Stimulated activated CD8-positive, alpha-beta memory T cell treated with anti-CD3 and anti-CD28 coated beads, Interleukin-15, amount 100 ng/mL, for 4 hours (primary cell): ENCODE measurements around the gene ISL2.

ENCODE experiments used
- DNase-seq, 2 donors: peaks; one replicate each; pipeline ENCODE4 v3.0.0-alpha.2; 2020; ENCODE audit warnings: low read depth in 2 of 2

ISL2 gene

DNA sequence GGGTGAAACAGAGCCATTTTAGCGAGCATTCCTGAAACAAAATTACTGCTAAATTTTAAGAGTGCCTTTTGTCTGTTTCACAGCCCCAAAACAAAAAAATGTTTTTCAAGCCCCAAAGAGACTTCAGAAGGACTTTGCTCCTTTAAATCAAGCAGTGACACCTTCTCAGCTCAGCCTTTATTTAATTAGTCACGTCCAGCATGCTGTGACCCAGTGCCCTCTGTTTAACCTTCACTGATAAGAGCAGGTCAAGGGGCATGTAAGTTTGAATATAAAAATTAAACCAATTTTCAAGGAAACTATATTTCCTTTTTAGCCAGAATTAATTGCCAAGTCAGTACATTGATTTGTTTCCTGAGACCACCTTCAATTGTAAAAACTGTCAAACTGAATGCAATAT lies 40.6 kb downstream of the ISL2 start:
- no peak for DNase-seq

DNA sequence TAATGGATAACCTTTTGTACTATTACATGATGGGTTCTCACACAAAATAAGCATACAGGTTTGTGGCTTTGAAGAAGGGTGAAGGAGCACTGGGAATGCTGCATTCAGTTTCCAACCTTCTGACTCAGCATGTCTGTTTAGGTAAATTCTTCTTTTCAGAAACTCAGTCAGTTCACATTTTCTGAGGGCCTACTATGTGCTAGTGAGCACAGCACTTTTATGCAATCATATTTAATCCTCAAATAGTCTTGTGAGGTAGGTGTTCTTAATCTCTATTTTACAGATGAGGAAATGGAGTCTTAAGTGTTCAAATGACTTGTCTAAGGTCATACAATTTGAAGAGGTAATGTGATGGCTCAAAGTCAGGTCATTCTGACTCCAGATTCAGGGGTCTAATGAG lies 41.2 kb downstream of the ISL2 start:
- DNase-seq: no peak

DNA sequence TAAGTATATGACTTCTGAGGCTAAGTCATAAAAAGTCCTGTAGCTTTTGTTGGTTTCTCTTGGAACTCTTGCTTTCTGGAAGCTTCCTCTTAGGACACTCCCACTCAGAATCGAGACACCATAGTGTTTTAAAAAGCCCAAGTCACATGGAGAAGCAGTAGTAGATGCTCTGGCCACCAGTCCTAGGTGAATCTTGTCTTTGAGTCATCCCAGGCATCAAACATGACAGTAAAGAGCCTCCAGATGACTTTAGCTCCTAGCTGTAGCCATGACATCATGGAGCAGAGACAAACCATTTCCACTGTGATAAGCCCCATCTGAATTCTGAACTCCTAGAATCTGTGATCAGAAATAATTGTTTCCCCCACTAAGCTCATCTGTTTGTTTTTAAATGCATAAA lies 42.1 kb downstream of the ISL2 start:
- DNase-seq: no peak

DNA sequence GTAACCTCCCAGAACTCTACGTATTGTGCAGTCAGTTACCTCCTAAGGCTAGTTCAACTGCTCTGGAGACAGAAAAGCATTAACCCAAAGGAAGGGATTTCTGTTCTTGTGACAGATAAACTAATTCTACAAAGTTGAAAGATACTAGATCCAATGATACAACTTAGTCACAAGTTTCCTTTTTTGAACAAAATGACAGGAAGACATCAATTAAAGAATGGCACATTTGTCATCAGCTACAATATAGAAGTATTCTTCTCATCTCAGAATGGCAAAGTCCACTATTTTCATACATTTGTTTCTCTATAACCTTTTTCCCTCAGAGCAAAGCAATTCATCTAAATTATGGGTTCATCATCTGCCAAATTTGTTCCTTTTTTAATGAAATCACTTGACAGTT lies 43.7 kb downstream of the ISL2 start:
- no peak for DNase-seq

DNA sequence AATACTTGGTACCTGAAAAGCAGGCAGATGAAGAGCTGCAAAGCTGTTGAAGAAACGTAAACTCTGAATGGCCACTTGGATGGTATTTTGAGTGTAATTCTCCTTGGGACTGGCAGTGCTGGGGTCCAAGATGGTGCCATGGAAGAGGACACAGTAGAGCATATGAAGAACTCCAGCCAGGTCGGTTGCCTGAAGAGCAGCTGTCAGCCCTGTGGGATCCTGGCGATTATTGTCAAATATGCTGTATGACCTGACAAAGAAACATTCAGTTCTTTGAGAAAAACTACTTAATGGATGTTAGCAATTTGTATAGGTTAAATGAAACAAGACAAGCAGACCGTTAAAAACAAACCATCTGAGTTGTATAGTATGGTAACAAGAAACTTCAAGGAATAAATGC lies 44.8 kb downstream of the ISL2 start:
- no peak for DNase-seq

DNA sequence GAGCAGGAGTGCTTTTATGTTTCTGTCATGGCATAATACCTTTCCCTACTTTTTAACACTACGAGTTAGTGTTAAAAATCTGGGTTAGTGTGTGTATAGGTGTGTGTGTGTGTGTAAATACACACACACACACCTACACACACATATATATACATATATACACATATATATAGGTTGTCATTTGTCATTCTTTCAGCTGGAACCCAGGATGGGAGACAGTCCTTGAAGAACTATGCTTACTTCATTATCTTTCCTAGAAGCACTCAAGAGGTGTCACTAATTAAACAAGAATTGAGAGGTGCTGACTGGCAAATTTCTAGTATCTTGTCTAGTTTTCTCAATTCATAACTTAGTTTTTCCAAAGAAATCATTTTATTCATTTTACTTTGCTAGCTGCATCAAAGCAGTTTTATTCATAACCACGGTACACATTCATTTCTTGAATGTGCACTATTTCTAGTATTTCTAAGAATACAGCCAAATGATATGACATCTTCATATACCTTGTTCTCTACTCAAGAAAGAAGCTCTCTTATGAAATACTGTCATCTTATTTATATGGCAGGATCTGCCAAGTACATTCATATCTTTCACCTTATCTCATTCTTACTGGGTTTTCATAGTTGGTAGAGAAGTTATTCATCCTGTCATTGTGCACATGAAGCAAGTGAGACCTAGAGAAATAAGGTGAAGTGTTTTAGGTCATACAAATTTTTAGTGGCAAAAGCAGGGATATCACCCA lies 46.6 kb downstream of the ISL2 start:
- DNase-seq: no peak

DNA sequence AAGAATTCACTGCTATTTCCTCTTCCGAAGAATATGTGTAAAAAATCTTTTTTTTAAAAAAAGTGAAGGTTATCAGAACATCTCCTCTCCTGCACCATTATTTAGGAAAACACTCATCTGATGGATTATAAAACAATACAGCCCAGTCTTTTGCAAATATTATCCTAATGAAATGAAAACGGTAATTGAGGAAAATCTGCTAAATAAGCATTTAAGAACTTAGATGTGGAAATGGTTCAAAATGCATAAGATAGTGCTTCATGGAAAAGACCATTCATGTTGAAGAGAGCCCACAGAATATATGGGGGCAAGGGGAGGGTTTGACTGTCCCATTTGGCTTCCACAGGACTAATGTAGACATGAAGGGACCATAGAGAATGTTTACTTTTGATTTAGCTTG lies 47.8 kb downstream of the ISL2 start:
- DNase-seq: no peak

DNA sequence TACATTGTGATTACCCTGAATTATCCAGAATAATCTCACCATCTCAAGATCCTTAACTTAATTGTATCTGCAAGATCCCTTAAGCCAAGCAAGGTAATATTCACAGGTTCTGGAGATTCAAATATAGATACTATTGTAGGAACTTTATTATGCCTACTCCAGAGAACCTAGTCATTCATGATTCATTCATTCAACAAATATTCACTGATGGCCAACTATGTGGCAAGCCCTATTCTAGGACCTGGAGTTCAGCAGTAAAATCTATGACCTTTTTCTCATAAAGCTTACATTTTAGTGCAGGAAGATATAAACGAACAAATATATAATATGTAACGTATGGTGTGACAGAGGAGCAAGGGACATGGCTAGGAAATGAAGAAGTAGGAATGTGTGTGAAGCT lies 49.6 kb downstream of the ISL2 start:
- DNase-seq: no peak

DNA sequence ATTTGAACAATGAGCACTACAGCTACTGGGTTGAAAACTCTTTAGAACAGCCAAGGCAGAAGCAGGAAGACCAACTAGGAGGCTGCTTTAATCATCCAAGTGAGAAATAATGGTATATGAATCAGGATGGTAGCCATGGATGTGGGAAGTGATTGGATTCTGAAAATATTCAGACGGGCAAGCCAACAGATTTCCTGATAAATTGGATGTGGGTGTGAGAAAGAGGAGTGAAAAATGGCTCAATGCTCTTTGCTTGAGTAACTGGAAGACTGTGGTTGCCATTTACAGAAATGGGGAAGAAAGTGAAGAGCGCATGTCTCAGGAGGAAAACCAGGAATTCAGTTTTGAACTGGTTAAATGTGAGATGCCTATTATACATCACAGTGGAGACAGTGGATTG lies 50.4 kb downstream of the ISL2 start:
- DNase-seq: no peak

DNA sequence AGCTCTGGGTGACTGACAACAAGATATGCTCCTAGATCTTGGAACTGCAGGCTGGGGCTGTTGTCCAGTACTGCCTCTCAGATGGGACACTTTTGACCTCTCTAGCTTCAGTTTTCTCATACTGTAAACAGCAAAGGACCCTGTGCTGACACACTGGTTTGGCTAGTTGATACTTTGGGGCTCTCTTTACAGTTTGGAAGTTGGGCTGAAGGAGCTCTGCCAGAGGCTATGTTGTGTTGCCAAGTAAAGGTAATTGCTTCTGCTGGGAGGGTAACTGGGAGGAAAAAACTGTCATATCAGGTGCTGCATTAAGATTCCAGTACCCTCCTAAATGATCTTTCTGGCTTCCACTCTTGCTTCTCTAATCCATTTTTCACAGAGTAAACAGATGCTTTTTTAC lies 54.0 kb downstream of the ISL2 start:
- DNase-seq: no peak

DNA sequence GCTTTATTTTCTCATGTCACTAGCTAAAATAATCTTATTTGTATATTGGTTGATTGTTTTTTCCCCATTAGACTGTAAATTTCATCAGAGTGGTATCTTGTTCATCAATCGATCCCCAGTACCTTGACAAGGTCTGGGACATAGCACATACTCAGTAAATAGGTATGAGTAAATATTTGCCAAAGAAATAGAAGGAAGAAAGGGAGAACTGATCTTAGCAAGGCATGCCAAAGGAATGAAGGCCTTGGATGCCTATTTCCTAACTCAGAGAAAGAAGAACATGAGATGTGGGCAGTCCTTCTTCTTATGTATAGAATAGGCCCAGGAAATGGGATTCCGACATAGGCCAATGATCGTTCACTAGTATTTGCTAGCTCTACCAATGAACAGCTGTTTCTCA lies 54.7 kb downstream of the ISL2 start:
- no peak for DNase-seq

DNA sequence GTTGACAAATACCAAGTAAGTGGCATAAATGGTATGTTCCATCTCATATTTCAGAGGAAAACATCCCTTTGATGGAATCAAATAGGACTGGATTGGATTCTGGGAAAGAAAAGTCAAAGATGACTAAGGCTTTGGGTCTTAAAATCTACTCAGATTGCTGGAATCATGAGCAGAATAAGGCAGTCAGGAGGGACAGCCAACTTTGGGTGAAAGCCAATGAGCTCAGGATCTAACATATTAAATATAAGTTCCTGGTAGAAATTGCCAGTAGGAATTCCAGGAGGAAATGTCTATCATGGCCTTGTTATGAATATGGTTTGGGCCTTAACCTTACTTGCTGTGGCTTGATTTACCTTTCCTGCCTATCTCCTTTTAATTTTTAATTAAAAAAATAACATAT lies 55.3 kb downstream of the ISL2 start:
- DNase-seq: no peak
